Measurements from ENCODE around the gene MAP4K5. TPM values are rescaled to one million over a fixed set of nuclear protein-coding genes. Genes with fewer than 3 reads are reported as not detected.

MAP4K5 gene
- polyA plus RNA-seq, 1 donor (not counting 4 experiments of a cell fraction or from before 2014, with no cell fraction given), result 25.8 TPM

- Histone ChIP-seq H3K27me3 (ENCODE audit: control insufficient read depth, extremely low read depth, insufficient read depth, low read length) (no peaks in the 10 kb centered on the region), H3K9me1 (ENCODE audit: control insufficient read depth, extremely low read depth, insufficient read depth, low read length) (no peaks in the 10 kb centered on the region), H3K9me3 (ENCODE audit: control insufficient read depth, low read depth, low read length) (no peaks in the 10 kb centered on the region), H3K36me3 (ENCODE audit: control insufficient read depth in 2 of 2, extremely low read depth in 1 of 2, insufficient read depth in 2 of 2, low read length in 2 of 2) (no peaks in the 10 kb centered on the region), H3K4me1 (ENCODE audit: control insufficient read depth, extremely low read depth, insufficient read depth, low read length) (no peaks in the 10 kb centered on the region), H4K20me1 (ENCODE audit: control insufficient read depth, extremely low read depth, insufficient read depth, low read length) (no peaks in the 10 kb centered on the region), H3K9ac (ENCODE audit: control insufficient read depth, extremely low read depth, insufficient read depth, low read length) (no peak overlapping the region), H3K4me2 (ENCODE audit: control insufficient read depth, extremely low read depth, insufficient read depth, low read depth, low read length) (no peak overlapping the region), H3K79me2 (ENCODE audit: control insufficient read depth, insufficient read depth, low read length) (no peaks in the 10 kb centered on the region), H3K4me3 (ENCODE audit: control insufficient read depth in 2 of 3, extremely low read depth in 1 of 3, insufficient read depth in 2 of 3, low read depth in 1 of 3, low read length in 3 of 3) (no peak overlapping the region), H2AFZ (ENCODE audit: control insufficient read depth, low read length) (no peak overlapping the region), H3K27ac (ENCODE audit: control insufficient read depth, insufficient read depth, low read length) (no peak overlapping the region)
- DNase-seq (ENCODE audit: low read depth, low spot score) (no peak), FAIRE-seq (no peak)
- dilution Hi-C loops (cut with MboI; ENCODE audit: extremely low pct_ligation_motif_present, low sequenced_read_pairs), result no loop called here
- TF ChIP-seq EZH2 (IDR thresholded peaks at IDR 0.05; ENCODE audit: low read length) (no peak), CTCF (optimal IDR thresholded peaks at IDR 0.05 in 1 of 3, IDR thresholded peaks at IDR 0.05 in 1 of 3, conservative IDR thresholded peaks at IDR 0.05 in 1 of 3; ENCODE audit: extremely low read depth in 1 of 3, insufficient read depth in 2 of 3, low read length in 3 of 3) (no peak)
Observed at GRCh38 chr14:50410071-50410470, 122.3 kb downstream of the MAP4K5 start.

DNA sequence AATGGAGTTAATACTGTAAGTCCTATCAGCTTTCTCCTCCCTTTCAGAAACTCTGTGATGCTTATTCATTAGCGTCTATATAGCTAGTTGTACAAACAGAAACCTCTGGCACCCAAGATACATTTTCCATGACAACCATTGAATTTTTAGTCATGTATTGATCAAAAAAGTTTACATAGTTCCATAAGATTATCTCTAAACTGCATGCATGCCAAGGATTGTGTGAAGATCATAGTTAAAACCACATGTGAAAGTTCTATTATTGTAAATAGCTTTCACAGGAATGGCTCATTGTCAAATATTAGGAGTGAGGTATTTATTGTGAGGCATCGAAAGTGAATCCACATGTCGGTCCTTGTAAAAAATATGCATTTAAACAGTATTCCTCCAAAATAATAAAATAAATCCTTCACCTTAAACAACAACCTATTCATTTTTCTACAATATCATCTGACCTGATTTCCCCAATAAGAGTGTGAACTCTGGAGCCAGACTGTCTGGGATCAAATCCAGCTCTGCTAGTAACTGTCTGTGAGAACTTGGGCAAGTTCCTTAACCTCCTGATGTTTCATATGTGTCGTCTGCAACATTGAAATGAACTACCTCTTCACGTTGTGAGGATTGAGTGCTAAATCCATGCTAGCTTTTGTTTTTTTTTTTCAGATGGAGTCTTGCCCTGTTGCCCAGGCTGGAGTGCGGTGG is 125.1 kb downstream of the MAP4K5 start:
- dilution Hi-C loops (cut with MboI; ENCODE audit: extremely low pct_ligation_motif_present, low sequenced_read_pairs), result no loop called here
- no peaks in the 10 kb centered on the region for H3K27me3 ChIP-seq (ENCODE audit: control insufficient read depth, extremely low read depth, insufficient read depth, low read length)
- H3K79me2 ChIP-seq (ENCODE audit: control insufficient read depth, insufficient read depth, low read length), result no peaks in the 10 kb centered on the region
- no peak overlapping the region for H2AFZ ChIP-seq (ENCODE audit: control insufficient read depth, low read length)
- H3K27ac ChIP-seq (ENCODE audit: control insufficient read depth, insufficient read depth, low read length), result no peak overlapping the region
- no peaks in the 10 kb centered on the region for H3K9me3 ChIP-seq (ENCODE audit: control insufficient read depth, low read depth, low read length)
- no peaks in the 10 kb centered on the region for H4K20me1 ChIP-seq (ENCODE audit: control insufficient read depth, extremely low read depth, insufficient read depth, low read length)
- no peak overlapping the region for H3K9ac ChIP-seq (ENCODE audit: control insufficient read depth, extremely low read depth, insufficient read depth, low read length)
- FAIRE-seq (no peak), DNase-seq (ENCODE audit: low read depth, low spot score) (no peak)
- H3K4me2 ChIP-seq (ENCODE audit: control insufficient read depth, extremely low read depth, insufficient read depth, low read depth, low read length), result no peak overlapping the region
- H3K36me3 ChIP-seq (ENCODE audit: control insufficient read depth in 2 of 2, extremely low read depth in 1 of 2, insufficient read depth in 2 of 2, low read length in 2 of 2), result no peaks in the 10 kb centered on the region
- H3K4me3 ChIP-seq (ENCODE audit: control insufficient read depth in 2 of 3, extremely low read depth in 1 of 3, insufficient read depth in 2 of 3, low read depth in 1 of 3, low read length in 3 of 3), result no peak overlapping the region
- H3K4me1 ChIP-seq (ENCODE audit: control insufficient read depth, extremely low read depth, insufficient read depth, low read length), result no peaks in the 10 kb centered on the region
- no peaks in the 10 kb centered on the region for H3K9me1 ChIP-seq (ENCODE audit: control insufficient read depth, extremely low read depth, insufficient read depth, low read length)
- TF ChIP-seq EZH2 (IDR thresholded peaks at IDR 0.05; ENCODE audit: low read length) (no peak), CTCF (optimal IDR thresholded peaks at IDR 0.05 in 1 of 3, IDR thresholded peaks at IDR 0.05 in 1 of 3, conservative IDR thresholded peaks at IDR 0.05 in 1 of 3; ENCODE audit: extremely low read depth in 1 of 3, insufficient read depth in 2 of 3, low read length in 3 of 3) (no peak)

All from keratinocyte (primary cell).